ENCODE results near the gene AKAP7.

Gene AKAP7

DNA sequence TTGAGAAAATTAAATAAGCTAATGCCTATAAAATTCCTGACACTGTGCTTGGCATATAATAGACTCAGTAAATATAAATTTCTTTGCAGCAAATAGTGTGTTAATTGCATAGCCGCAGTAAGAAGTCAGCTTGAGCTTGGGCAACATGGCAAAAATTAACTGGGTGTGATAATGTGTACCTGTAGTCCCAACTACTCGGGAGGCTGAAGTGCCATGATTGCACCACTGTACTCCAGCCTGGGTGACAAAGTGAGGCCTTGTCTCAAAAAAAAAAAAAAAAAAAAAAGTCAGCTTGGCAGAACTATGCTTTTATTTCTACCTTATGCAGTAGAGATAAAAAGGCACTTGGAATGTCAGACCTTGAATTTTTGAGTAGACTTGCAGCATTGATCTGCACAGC is 121.8 kb downstream of the AKAP7 start (continued):
- TF ChIP-seq, protein P1, sequence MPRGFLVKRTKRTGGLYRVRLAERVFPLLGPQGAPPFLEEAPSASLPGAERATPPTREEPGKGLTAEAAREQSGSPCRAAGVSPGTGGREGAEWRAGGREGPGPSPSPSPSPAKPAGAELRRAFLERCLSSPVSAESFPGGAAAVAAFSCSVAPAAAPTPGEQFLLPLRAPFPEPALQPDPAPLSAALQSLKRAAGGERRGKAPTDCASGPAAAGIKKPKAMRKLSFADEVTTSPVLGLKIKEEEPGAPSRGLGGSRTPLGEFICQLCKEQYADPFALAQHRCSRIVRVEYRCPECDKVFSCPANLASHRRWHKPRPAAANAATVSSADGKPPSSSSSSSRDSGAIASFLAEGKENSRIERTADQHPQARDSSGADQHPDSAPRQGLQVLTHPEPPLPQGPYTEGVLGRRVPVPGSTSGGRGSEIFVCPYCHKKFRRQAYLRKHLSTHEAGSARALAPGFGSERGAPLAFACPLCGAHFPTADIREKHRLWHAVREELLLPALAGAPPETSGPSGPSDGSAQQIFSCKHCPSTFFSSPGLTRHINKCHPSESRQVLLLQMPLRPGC (tag by site-specific recombination; IDR thresholded peaks at IDR 0.05): no peak
- TF ChIP-seq ZNF660 (tag by site-specific recombination; IDR thresholded peaks at IDR 0.05) (no peak), ZNF629 (tag by site-specific recombination; IDR thresholded peaks at IDR 0.05) (no peak), TCF7L2 (IDR thresholded peaks at IDR 0.05; ENCODE audit: borderline replicate concordance, low read depth, low read length) (no peak), ZFHX2 (tag by site-specific recombination; conservative IDR thresholded peaks at IDR 0.05) (no peak), ZSCAN30 (tag by site-specific recombination; IDR thresholded peaks at IDR 0.05) (no peak)
- TF ChIP-seq, protein P2, sequence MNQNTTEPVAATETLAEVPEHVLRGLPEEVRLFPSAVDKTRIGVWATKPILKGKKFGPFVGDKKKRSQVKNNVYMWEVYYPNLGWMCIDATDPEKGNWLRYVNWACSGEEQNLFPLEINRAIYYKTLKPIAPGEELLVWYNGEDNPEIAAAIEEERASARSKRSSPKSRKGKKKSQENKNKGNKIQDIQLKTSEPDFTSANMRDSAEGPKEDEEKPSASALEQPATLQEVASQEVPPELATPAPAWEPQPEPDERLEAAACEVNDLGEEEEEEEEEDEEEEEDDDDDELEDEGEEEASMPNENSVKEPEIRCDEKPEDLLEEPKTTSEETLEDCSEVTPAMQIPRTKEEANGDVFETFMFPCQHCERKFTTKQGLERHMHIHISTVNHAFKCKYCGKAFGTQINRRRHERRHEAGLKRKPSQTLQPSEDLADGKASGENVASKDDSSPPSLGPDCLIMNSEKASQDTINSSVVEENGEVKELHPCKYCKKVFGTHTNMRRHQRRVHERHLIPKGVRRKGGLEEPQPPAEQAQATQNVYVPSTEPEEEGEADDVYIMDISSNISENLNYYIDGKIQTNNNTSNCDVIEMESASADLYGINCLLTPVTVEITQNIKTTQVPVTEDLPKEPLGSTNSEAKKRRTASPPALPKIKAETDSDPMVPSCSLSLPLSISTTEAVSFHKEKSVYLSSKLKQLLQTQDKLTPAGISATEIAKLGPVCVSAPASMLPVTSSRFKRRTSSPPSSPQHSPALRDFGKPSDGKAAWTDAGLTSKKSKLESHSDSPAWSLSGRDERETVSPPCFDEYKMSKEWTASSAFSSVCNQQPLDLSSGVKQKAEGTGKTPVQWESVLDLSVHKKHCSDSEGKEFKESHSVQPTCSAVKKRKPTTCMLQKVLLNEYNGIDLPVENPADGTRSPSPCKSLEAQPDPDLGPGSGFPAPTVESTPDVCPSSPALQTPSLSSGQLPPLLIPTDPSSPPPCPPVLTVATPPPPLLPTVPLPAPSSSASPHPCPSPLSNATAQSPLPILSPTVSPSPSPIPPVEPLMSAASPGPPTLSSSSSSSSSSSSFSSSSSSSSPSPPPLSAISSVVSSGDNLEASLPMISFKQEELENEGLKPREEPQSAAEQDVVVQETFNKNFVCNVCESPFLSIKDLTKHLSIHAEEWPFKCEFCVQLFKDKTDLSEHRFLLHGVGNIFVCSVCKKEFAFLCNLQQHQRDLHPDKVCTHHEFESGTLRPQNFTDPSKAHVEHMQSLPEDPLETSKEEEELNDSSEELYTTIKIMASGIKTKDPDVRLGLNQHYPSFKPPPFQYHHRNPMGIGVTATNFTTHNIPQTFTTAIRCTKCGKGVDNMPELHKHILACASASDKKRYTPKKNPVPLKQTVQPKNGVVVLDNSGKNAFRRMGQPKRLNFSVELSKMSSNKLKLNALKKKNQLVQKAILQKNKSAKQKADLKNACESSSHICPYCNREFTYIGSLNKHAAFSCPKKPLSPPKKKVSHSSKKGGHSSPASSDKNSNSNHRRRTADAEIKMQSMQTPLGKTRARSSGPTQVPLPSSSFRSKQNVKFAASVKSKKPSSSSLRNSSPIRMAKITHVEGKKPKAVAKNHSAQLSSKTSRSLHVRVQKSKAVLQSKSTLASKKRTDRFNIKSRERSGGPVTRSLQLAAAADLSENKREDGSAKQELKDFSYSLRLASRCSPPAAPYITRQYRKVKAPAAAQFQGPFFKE (tag by site-specific recombination; IDR thresholded peaks at IDR 0.05; ENCODE audit: borderline replicate concordance): no peak
- TF ChIP-seq, protein P3, sequence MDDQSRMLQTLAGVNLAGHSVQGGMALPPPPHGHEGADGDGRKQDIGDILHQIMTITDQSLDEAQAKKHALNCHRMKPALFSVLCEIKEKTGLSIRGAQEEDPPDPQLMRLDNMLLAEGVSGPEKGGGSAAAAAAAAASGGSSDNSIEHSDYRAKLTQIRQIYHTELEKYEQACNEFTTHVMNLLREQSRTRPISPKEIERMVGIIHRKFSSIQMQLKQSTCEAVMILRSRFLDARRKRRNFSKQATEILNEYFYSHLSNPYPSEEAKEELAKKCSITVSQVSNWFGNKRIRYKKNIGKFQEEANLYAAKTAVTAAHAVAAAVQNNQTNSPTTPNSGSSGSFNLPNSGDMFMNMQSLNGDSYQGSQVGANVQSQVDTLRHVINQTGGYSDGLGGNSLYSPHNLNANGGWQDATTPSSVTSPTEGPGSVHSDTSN (CRISPR knock-in tag; IDR thresholded peaks at IDR 0.05): no peak
- TF ChIP-seq, protein P4, sequence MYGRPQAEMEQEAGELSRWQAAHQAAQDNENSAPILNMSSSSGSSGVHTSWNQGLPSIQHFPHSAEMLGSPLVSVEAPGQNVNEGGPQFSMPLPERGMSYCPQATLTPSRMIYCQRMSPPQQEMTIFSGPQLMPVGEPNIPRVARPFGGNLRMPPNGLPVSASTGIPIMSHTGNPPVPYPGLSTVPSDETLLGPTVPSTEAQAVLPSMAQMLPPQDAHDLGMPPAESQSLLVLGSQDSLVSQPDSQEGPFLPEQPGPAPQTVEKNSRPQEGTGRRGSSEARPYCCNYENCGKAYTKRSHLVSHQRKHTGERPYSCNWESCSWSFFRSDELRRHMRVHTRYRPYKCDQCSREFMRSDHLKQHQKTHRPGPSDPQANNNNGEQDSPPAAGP (tag by site-specific recombination; IDR thresholded peaks at IDR 0.05): no peak

DNA sequence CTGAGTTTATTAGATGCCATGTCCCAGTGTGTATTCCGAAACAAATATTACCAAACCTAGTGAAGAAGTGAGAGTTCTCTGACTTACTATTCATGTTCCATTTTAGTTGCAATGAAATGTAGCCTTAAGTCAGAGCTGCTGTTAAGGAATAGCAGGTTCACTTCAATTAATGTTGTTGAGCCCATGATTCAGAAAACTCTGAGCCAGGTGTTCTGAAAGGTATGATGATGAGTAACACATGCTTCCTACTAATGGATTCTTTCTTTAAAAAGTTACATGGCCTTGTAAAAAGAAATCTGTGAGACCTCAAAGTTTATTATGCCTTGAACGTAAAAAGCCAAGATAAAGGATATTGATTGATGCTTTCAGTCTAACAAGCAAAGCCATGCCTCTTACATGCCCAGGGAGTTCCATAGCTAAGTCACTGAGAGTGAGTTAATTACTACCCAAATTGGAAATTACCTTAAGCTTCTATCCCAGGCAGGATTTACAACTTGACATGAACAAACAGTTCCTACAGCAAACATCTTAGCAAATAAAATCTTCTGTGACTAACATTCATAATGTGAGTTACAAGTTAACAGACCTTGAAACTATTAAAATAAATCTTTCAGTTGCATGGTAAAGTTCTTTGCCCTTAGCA is 122.9 kb downstream of the AKAP7 start:
- ChIA-PET CTCF (interaction anchor here (1.3 kb wide), 1 partner anchor 201 kb away, joined by 3 read pairs; no protein-coding TSS in a partner anchor), POLR2A (no interaction called here)
- H3K4me3 ChIP-seq (ENCODE audit: low read depth, low read length): no peak overlapping the region
- H3K27ac ChIP-seq (ENCODE audit: extremely low read depth, low read depth, low read length): no peak overlapping the region
- H3K36me3 ChIP-seq (ENCODE audit: control insufficient read depth in 2 of 2, insufficient read depth in 1 of 2, low read length in 2 of 2): no peaks in the 10 kb centered on the region
- H3K4me1 ChIP-seq (ENCODE audit: control insufficient read depth, insufficient read depth, low read length): peaks cover 24% of the 10 kb centered on the region
- H3K9me3 ChIP-seq (ENCODE audit: control insufficient read depth, insufficient read depth, low read depth, low read length): no peaks in the 10 kb centered on the region
- TF ChIP-seq ZNF175 (tag by site-specific recombination; IDR thresholded peaks at IDR 0.05) (no peak), ZNF221 (tag by site-specific recombination; IDR thresholded peaks at IDR 0.05; ENCODE audit: borderline replicate concordance) (no peak), ZNF501 (tag by site-specific recombination; IDR thresholded peaks at IDR 0.05) (no peak), ZNF292 (tag by site-specific recombination; IDR thresholded peaks at IDR 0.05; ENCODE audit: borderline replicate concordance, low read depth) (no peak), ZNF138 (tag by site-specific recombination; IDR thresholded peaks at IDR 0.05; ENCODE audit: borderline replicate concordance) (no peak), TCF7L2 (IDR thresholded peaks at IDR 0.05; ENCODE audit: borderline replicate concordance, low read depth, low read length) (no peak), ZNF112 (tag by site-specific recombination; IDR thresholded peaks at IDR 0.05) (no peak)
- TF ChIP-seq, protein P5, sequence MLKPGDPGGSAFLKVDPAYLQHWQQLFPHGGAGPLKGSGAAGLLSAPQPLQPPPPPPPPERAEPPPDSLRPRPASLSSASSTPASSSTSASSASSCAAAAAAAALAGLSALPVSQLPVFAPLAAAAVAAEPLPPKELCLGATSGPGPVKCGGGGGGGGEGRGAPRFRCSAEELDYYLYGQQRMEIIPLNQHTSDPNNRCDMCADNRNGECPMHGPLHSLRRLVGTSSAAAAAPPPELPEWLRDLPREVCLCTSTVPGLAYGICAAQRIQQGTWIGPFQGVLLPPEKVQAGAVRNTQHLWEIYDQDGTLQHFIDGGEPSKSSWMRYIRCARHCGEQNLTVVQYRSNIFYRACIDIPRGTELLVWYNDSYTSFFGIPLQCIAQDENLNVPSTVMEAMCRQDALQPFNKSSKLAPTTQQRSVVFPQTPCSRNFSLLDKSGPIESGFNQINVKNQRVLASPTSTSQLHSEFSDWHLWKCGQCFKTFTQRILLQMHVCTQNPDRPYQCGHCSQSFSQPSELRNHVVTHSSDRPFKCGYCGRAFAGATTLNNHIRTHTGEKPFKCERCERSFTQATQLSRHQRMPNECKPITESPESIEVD (tag by site-specific recombination; IDR thresholded peaks at IDR 0.05): 0 out of 2 replicates have a peak, but pooled peaks have one; percentile 17
- TF ChIP-seq, protein P6, sequence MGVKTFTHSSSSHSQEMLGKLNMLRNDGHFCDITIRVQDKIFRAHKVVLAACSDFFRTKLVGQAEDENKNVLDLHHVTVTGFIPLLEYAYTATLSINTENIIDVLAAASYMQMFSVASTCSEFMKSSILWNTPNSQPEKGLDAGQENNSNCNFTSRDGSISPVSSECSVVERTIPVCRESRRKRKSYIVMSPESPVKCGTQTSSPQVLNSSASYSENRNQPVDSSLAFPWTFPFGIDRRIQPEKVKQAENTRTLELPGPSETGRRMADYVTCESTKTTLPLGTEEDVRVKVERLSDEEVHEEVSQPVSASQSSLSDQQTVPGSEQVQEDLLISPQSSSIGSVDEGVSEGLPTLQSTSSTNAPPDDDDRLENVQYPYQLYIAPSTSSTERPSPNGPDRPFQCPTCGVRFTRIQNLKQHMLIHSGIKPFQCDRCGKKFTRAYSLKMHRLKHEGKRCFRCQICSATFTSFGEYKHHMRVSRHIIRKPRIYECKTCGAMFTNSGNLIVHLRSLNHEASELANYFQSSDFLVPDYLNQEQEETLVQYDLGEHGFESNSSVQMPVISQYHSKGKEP (tag by site-specific recombination; IDR thresholded peaks at IDR 0.05): no peak
- TF ChIP-seq, protein P7, sequence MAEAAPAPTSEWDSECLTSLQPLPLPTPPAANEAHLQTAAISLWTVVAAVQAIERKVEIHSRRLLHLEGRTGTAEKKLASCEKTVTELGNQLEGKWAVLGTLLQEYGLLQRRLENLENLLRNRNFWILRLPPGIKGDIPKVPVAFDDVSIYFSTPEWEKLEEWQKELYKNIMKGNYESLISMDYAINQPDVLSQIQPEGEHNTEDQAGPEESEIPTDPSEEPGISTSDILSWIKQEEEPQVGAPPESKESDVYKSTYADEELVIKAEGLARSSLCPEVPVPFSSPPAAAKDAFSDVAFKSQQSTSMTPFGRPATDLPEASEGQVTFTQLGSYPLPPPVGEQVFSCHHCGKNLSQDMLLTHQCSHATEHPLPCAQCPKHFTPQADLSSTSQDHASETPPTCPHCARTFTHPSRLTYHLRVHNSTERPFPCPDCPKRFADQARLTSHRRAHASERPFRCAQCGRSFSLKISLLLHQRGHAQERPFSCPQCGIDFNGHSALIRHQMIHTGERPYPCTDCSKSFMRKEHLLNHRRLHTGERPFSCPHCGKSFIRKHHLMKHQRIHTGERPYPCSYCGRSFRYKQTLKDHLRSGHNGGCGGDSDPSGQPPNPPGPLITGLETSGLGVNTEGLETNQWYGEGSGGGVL (tag by site-specific recombination; IDR thresholded peaks at IDR 0.05): no peak
